Measurements from ENCODE around the gene CHAF1B.
A peak's percentile ranks its signal among the peaks of the same experiment; 100 is the strongest.
"Not testable (repeated sequence)": the region's sequence is repeated elsewhere in the genome, so short reads cannot be mapped to it uniquely, and the experiment has no call there.

Gene CHAF1B

GRCh38 chr21:36384885-36385232, 333 bp upstream of the CHAF1B start:
- peaks cover 19% of the 10 kb centered on the region for H3K4me1 ChIP-seq (ENCODE audit: low read length)
- no peak overlapping the region for H3K9ac ChIP-seq (ENCODE audit: low read length)
- peaks cover 13% of the 10 kb centered on the region for H3K79me2 ChIP-seq (ENCODE audit: low read length)
- peak overlapping the region; percentile 98 for H3K4me3 ChIP-seq (ENCODE audit: low read length)
- no peaks in the 10 kb centered on the region for H4K20me1 ChIP-seq (ENCODE audit: insufficient read depth, low read length)
- no peaks in the 10 kb centered on the region for H3K9me3 ChIP-seq (ENCODE audit: insufficient read depth, low read length)
- no peaks in the 10 kb centered on the region for H3K27me3 ChIP-seq (ENCODE audit: low read depth, low read length)
- H3K36me3 ChIP-seq (replicated peaks; ENCODE audit: low read depth, low read length) = peaks cover 6% of the 10 kb centered on the region
- no peak overlapping the region for H2AFZ ChIP-seq (ENCODE audit: low read depth, low read length)
- H3K4me2 ChIP-seq (ENCODE audit: low read length) = no peak overlapping the region
- TF ChIP-seq EZH2phosphoT487 (IDR thresholded peaks at IDR 0.05; ENCODE audit: low read depth) = no peak
- TF ChIP-seq, protein P1, sequence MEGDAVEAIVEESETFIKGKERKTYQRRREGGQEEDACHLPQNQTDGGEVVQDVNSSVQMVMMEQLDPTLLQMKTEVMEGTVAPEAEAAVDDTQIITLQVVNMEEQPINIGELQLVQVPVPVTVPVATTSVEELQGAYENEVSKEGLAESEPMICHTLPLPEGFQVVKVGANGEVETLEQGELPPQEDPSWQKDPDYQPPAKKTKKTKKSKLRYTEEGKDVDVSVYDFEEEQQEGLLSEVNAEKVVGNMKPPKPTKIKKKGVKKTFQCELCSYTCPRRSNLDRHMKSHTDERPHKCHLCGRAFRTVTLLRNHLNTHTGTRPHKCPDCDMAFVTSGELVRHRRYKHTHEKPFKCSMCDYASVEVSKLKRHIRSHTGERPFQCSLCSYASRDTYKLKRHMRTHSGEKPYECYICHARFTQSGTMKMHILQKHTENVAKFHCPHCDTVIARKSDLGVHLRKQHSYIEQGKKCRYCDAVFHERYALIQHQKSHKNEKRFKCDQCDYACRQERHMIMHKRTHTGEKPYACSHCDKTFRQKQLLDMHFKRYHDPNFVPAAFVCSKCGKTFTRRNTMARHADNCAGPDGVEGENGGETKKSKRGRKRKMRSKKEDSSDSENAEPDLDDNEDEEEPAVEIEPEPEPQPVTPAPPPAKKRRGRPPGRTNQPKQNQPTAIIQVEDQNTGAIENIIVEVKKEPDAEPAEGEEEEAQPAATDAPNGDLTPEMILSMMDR (IDR thresholded peaks at IDR 0.05; ENCODE audit: low read depth, low read length) = no peak
- no peak overlapping the region for H3K27ac ChIP-seq (ENCODE audit: low read length)

DNA sequence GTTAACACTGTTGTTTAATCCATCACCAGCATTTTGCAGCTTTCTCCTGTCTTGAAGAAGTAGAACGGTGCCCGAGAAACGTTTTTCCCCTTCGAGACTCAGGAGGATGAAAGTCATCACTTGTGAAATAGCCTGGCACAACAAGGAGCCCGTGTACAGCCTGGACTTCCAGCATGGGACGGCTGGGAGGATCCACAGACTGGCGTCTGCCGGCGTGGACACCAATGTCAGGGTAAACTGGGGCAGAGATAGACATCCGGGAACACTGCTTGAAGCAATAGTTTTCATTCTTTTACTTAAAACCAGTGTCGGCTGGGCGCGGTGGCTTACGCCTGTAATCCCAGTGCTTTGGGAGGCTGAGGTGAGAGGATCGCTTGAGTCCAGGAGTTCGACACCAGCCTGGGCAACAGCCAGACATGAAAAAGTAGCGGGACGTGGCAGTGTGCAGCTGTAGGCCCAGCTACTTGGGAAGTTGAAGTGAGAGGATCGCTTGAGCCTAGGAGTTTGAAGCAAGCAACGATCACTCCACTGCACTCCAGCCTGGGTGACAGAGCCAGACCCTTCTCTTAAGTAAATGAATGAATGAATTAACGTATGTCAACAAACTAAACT, 945 bp downstream of the CHAF1B start:
- TF ChIP-seq, protein P1 (IDR thresholded peaks at IDR 0.05; ENCODE audit: low read depth, low read length) = no peak
- TF ChIP-seq EZH2phosphoT487 (IDR thresholded peaks at IDR 0.05; ENCODE audit: low read depth) = no peak
- no peak overlapping the region for H2AFZ ChIP-seq (ENCODE audit: low read depth, low read length)
- peaks cover 17% of the 10 kb centered on the region for H3K36me3 ChIP-seq (replicated peaks; ENCODE audit: low read depth, low read length)
- H3K4me3 ChIP-seq (ENCODE audit: low read length) = peak overlapping the region; percentile 98
- 0 out of 2 replicates have a peak overlapping the region, but pooled peaks have one; percentile 19 for H3K27ac ChIP-seq (ENCODE audit: low read length)
- H3K4me2 ChIP-seq (ENCODE audit: low read length) = peak overlapping the region; percentile 89
- peaks cover 19% of the 10 kb centered on the region for H3K4me1 ChIP-seq (ENCODE audit: low read length)
- peaks cover 13% of the 10 kb centered on the region for H3K79me2 ChIP-seq (ENCODE audit: low read length)
- H3K9ac ChIP-seq (ENCODE audit: low read length) = peak overlapping the region; percentile 90
- H3K9me3 ChIP-seq (ENCODE audit: insufficient read depth, low read length) = no peaks in the 10 kb centered on the region
- no peaks in the 10 kb centered on the region for H3K27me3 ChIP-seq (ENCODE audit: low read depth, low read length)
- no peaks in the 10 kb centered on the region for H4K20me1 ChIP-seq (ENCODE audit: insufficient read depth, low read length)

DNA sequence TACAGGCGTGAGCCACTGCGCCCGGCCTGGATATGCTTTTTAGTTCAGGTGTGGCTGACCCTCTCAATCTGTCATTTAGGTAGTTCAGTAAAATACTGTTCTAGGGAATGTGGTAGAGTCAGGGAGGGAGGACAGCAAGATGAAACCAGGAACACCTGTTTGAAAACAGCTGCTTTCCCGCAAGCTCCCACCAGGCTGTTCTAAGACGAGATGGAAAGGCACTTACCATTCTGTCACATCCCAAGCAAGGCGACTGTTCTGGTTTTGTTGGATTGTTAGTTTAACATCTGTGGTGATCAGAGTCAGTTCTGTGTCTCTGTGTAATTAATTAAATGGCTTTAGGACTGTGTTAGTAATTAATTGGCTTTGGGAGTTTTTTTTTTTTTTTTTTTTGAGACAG, 2.9 kb downstream of the CHAF1B start:
- H3K9ac ChIP-seq (ENCODE audit: low read length) = no peak overlapping the region
- H2AFZ ChIP-seq (ENCODE audit: low read depth, low read length) = no peak overlapping the region
- H3K4me2 ChIP-seq (ENCODE audit: low read length) = no peak overlapping the region
- no peaks in the 10 kb centered on the region for H4K20me1 ChIP-seq (ENCODE audit: insufficient read depth, low read length)
- peaks cover 22% of the 10 kb centered on the region for H3K36me3 ChIP-seq (replicated peaks; ENCODE audit: low read depth, low read length)
- H3K4me1 ChIP-seq (ENCODE audit: low read length) = peaks cover 19% of the 10 kb centered on the region
- no peaks in the 10 kb centered on the region for H3K9me3 ChIP-seq (ENCODE audit: insufficient read depth, low read length)
- no peak overlapping the region; the same call in 1 of the 2 replicates for H3K27ac ChIP-seq (ENCODE audit: low read length)
- no peak overlapping the region for H3K4me3 ChIP-seq (ENCODE audit: low read length)
- no peak for TF ChIP-seq EZH2phosphoT487 (IDR thresholded peaks at IDR 0.05; ENCODE audit: low read depth)
- TF ChIP-seq, protein P1 (IDR thresholded peaks at IDR 0.05; ENCODE audit: low read depth, low read length) = no peak
- no peaks in the 10 kb centered on the region for H3K27me3 ChIP-seq (ENCODE audit: low read depth, low read length)
- peaks cover 13% of the 10 kb centered on the region for H3K79me2 ChIP-seq (ENCODE audit: low read length)

DNA sequence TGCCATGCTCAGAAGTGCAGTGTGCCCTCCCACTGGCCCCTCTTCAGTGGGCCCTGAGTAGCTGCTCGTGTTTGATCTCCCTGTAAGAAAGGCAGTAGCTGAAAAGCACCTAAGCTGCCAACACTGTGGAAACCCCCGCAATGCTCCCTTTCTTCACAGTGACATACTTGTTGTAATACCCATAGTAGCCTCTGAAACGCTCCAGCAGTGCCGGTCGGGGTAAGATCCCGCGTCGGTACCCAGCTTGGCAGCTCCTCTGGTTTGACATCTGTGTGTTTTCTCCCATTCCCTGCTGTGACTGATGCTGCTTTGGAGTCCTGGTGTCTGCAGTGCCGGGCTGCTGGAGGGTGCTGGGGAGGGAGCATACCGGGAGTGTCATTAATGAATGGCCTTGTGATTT, 3.6 kb downstream of the CHAF1B start:
- TF ChIP-seq EZH2phosphoT487 (IDR thresholded peaks at IDR 0.05; ENCODE audit: low read depth) = no peak
- TF ChIP-seq, protein P1 (IDR thresholded peaks at IDR 0.05; ENCODE audit: low read depth, low read length) = no peak; the same call in 1 of the 2 replicates

GRCh38 chr21:36391649-36392048, 6.5 kb downstream of the CHAF1B start:
- not testable (repeated sequence) for H4K20me1 ChIP-seq (ENCODE audit: insufficient read depth, low read length); H3K9me3 ChIP-seq (ENCODE audit: insufficient read depth, low read length); H2AFZ ChIP-seq (ENCODE audit: low read depth, low read length); H3K9ac ChIP-seq (ENCODE audit: low read length); H3K79me2 ChIP-seq (ENCODE audit: low read length); H3K4me2 ChIP-seq (ENCODE audit: low read length); H3K27ac ChIP-seq (ENCODE audit: low read length); H3K27me3 ChIP-seq (ENCODE audit: low read depth, low read length); H3K4me3 ChIP-seq (ENCODE audit: low read length)
- Histone ChIP-seq H3K4me1 (ENCODE audit: low read length) (peaks cover 14% of the 10 kb centered on the region), H3K36me3 (replicated peaks; ENCODE audit: low read depth, low read length) (peaks cover 31% of the 10 kb centered on the region)

More for the DNA sequence above, 3.6 kb downstream of the CHAF1B start:
- Histone ChIP-seq H3K36me3 (replicated peaks; ENCODE audit: low read depth, low read length) (peaks cover 25% of the 10 kb centered on the region), H3K4me1 (ENCODE audit: low read length) (peaks cover 19% of the 10 kb centered on the region), H3K27me3 (ENCODE audit: low read depth, low read length) (no peaks in the 10 kb centered on the region), H3K9ac (ENCODE audit: low read length) (peak overlapping the region; percentile 19; the same call in 1 of the 2 replicates), H3K9me3 (ENCODE audit: insufficient read depth, low read length) (no peaks in the 10 kb centered on the region), H3K4me2 (ENCODE audit: low read length) (peak overlapping the region; percentile 43), H2AFZ (ENCODE audit: low read depth, low read length) (no peak overlapping the region), H3K79me2 (ENCODE audit: low read length) (peaks cover 13% of the 10 kb centered on the region), H4K20me1 (ENCODE audit: insufficient read depth, low read length) (no peaks in the 10 kb centered on the region), H3K4me3 (ENCODE audit: low read length) (peak overlapping the region; percentile 37; the same call in 1 of the 2 replicates), H3K27ac (ENCODE audit: low read length) (peak overlapping the region; percentile 42)

Data from OCI-LY3 (cell line).